GM18858 (cell line): ENCODE measurements around the gene CSTF2.

Experiments used
- ATAC-seq: cut with Tn5 transposase; IDR thresholded peaks from one replicate; pipeline ENCODE4 v1.9.1; 2021; ENCODE audit not compliant: unreplicated experiment

The CSTF2 gene

DNA sequence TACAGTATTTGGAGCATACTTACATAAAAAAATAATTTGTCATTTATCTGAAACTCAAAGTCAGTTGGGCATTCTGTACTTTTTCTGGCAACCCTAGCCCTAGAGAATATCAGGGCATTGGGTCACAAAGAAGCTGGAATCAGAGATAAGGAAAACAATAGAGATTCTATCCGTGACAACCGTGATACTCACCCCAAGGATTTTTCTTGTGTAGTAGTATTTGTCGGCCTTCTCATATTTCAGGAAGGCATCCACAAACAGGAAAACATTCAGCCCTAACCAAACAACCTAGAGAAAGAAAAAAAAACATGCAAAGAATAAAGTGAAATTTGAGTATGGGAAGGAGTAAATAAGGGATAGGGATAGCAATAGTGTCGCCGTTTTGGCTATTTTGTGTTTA, 50.3 kb downstream of the CSTF2 start:
- no peak for ATAC-seq

- no peak for ATAC-seq
These were observed 51.7 kb downstream of the CSTF2 start for GRCh38 chrX:100871594-100872560.

- no peak for ATAC-seq
These were observed 54.1 kb downstream of the CSTF2 start, which contains the start of gene NOX1 for GRCh38 chrX:100874325-100874724. Gene NOX1 (minus strand): TSS chrX:100874359. CDS start chrX:100874139, 220 bp downstream.

DNA sequence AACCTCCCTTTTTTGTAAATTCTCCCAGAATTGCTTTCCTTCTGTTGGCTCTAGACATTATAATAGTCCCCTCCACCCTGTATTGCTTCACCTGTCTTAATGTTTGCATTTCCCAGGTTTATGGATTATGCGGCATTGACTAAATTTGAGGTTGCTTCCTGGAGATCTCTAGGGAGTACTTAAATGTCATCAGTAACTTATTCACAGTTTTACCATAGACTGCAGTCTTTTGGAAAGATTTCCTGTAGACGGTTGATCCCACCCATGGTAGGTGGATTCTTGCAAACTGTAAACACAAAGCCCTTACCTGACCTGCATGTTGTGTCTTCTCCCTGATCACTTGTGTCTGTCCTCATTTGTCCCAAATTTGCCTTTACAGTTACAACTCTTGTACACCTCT, 60.2 kb downstream of the CSTF2 start:
- no peak for ATAC-seq

- no peak for ATAC-seq
These were observed 63.5 kb downstream of the CSTF2 start for GRCh38 chrX:100883654-100884053.
